ENCODE results near the gene SBSN.

SBSN gene

GRCh38 chr19:35512831-35513627 is 15.1 kb downstream of the SBSN start:
- Mint-ChIP-seq H3K36me3 (ENCODE audit: low read depth) (no peaks in the 10 kb centered on the region), H3K27ac (no peak overlapping the region), H3K27me3 (ENCODE audit: low read depth) (peaks cover 40% of the 10 kb centered on the region), H3K9me3 (no peaks in the 10 kb centered on the region), H3K4me3 (no peak overlapping the region), H3K4me1 (ENCODE audit: low read depth) (peaks cover 8% of the 10 kb centered on the region)
- DNase-seq (ENCODE audit: low spot score): no peak

- no peak for DNase-seq (ENCODE audit: low spot score)
- Mint-ChIP-seq H3K4me3 (no peak overlapping the region), H3K27me3 (ENCODE audit: low read depth) (peaks cover 52% of the 10 kb centered on the region), H3K27ac (no peak overlapping the region), H3K4me1 (ENCODE audit: low read depth) (peaks cover 8% of the 10 kb centered on the region), H3K9me3 (no peaks in the 10 kb centered on the region), H3K36me3 (ENCODE audit: low read depth) (no peaks in the 10 kb centered on the region)
Observed at GRCh38 chr19:35511337-35511736, 16.8 kb downstream of the SBSN start.

- peaks cover 57% of the 10 kb centered on the region for H3K27me3 Mint-ChIP-seq (ENCODE audit: low read depth)
- H3K9me3 Mint-ChIP-seq: no peaks in the 10 kb centered on the region
- no peaks in the 10 kb centered on the region for H3K36me3 Mint-ChIP-seq (ENCODE audit: low read depth)
- no peak overlapping the region for H3K27ac Mint-ChIP-seq
- no peak overlapping the region for H3K4me3 Mint-ChIP-seq
- H3K4me1 Mint-ChIP-seq (ENCODE audit: low read depth): peaks cover 8% of the 10 kb centered on the region
- DNase-seq (ENCODE audit: low spot score): no peak
Observed at GRCh38 chr19:35510626-35510964, 17.5 kb downstream of the SBSN start.

GRCh38 chr19:35509861-35510625 is 18.1 kb downstream of the SBSN start:
- Mint-ChIP-seq H3K4me3 (peak overlapping the region; percentile 54), H3K4me1 (ENCODE audit: low read depth) (peaks cover 8% of the 10 kb centered on the region), H3K27ac (no peak overlapping the region), H3K27me3 (ENCODE audit: low read depth) (peaks cover 61% of the 10 kb centered on the region), H3K36me3 (ENCODE audit: low read depth) (no peaks in the 10 kb centered on the region), H3K9me3 (no peaks in the 10 kb centered on the region)
- DNase-seq (ENCODE audit: low spot score): peak; percentile 59

DNA sequence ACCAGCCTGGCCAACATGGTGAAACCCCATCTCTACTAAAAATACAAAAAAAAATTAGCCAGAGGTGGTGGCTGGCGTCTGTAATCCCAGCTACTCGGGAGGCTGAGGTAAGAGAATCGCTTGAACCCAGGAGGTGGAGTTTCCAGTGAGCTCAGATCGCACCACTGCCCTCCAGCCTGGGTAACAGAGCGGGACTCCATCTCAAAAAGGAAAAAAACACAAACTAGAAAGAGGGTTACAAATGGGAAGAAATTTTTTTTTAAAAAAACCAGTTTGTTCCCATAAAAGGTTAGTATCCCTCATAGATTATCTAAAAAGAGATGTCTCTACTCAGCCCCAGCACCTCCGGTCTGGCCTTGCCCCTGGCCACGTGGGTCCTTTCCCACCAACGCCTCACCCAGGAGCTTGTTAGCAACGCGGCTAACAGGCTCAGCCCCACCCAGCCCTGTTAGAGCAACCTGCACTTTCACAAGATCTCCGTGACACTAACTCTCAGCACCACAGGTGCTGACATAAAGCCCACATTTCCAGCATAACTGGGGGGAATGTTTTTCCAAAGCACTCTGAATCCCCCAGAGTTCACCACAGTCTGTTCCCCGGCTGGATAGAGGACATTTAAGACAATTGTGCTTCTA is 19.0 kb downstream of the SBSN start:
- H3K36me3 Mint-ChIP-seq (ENCODE audit: low read depth): no peaks in the 10 kb centered on the region
- DNase-seq (ENCODE audit: low spot score): no peak
- H3K9me3 Mint-ChIP-seq: no peaks in the 10 kb centered on the region
- H3K4me3 Mint-ChIP-seq: peak overlapping the region; percentile 15
- H3K27ac Mint-ChIP-seq: no peak overlapping the region
- peaks cover 8% of the 10 kb centered on the region for H3K4me1 Mint-ChIP-seq (ENCODE audit: low read depth)
- peaks cover 61% of the 10 kb centered on the region for H3K27me3 Mint-ChIP-seq (ENCODE audit: low read depth)

GRCh38 chr19:35508129-35508528 is 20.0 kb downstream of the SBSN start:
- no peak for DNase-seq (ENCODE audit: low spot score)
- H3K36me3 Mint-ChIP-seq (ENCODE audit: low read depth): no peaks in the 10 kb centered on the region
- H3K27ac Mint-ChIP-seq: no peak overlapping the region
- no peak overlapping the region for H3K4me3 Mint-ChIP-seq
- H3K4me1 Mint-ChIP-seq (ENCODE audit: low read depth): peaks cover 8% of the 10 kb centered on the region
- H3K9me3 Mint-ChIP-seq: no peaks in the 10 kb centered on the region
- H3K27me3 Mint-ChIP-seq (ENCODE audit: low read depth): peaks cover 63% of the 10 kb centered on the region

GRCh38 chr19:35507561-35507960 is 20.6 kb downstream of the SBSN start:
- Mint-ChIP-seq H3K27me3 (ENCODE audit: low read depth) (peaks cover 58% of the 10 kb centered on the region), H3K4me3 (no peak overlapping the region), H3K4me1 (ENCODE audit: low read depth) (peaks cover 8% of the 10 kb centered on the region), H3K36me3 (ENCODE audit: low read depth) (no peaks in the 10 kb centered on the region), H3K27ac (no peak overlapping the region), H3K9me3 (no peaks in the 10 kb centered on the region)
- DNase-seq (ENCODE audit: low spot score): no peak

DNA sequence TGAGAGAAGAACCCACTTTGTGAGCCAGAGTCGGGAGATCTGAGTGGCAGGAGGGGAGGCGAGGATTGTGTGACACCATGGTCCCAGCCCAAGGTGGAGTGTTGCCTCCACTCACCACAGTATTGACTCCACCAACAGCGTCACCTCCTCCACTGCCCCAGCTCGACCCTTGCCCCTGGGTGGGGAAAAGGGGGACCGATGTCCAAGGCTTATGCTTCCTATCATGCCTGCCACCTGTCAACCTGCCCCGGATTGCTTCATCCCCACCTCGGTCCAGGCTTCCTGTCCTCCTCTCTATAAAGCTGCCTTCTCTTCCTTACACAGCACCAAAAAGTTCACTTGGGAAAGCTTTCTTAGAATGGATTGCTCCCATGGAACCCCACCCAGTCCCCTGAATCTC is 22.1 kb downstream of the SBSN start:
- no peak for DNase-seq (ENCODE audit: low spot score)
- H3K27me3 Mint-ChIP-seq (ENCODE audit: low read depth): peaks cover 52% of the 10 kb centered on the region
- no peak overlapping the region for H3K4me3 Mint-ChIP-seq
- H3K4me1 Mint-ChIP-seq (ENCODE audit: low read depth): peaks cover 12% of the 10 kb centered on the region
- H3K9me3 Mint-ChIP-seq: no peaks in the 10 kb centered on the region
- no peak overlapping the region for H3K27ac Mint-ChIP-seq
- H3K36me3 Mint-ChIP-seq (ENCODE audit: low read depth): no peaks in the 10 kb centered on the region

DNA sequence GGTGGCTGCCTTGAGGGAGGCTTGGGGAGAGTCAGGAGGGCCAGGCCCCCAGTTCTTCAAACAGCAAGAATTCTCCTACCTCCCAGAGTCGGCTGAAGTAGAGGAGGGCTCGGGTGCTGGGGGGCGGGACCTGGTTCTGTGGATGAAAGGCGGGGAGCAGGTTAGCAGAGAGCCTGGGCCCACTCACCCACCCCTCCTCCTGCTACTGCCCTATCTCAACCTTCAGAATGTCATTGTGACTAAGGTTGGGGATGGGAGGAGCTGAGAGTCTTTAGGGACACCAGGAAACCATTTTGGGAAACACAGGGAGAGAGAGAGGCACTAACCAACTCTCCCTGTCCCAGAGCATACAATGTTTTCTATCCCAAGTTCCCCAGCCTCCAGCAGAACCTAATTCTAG is 25.4 kb downstream of the SBSN start:
- Mint-ChIP-seq H3K4me1 (ENCODE audit: low read depth) (peaks cover 4% of the 10 kb centered on the region), H3K36me3 (ENCODE audit: low read depth) (no peaks in the 10 kb centered on the region), H3K9me3 (no peaks in the 10 kb centered on the region), H3K4me3 (no peak overlapping the region), H3K27ac (no peak overlapping the region), H3K27me3 (ENCODE audit: low read depth) (peaks cover 23% of the 10 kb centered on the region)
- no peak for DNase-seq (ENCODE audit: low spot score)

- no peaks in the 10 kb centered on the region for H3K36me3 Mint-ChIP-seq (ENCODE audit: low read depth)
- no peak overlapping the region for H3K4me3 Mint-ChIP-seq
- H3K9me3 Mint-ChIP-seq: no peaks in the 10 kb centered on the region
- no peak for DNase-seq (ENCODE audit: low spot score)
- H3K4me1 Mint-ChIP-seq (ENCODE audit: low read depth): peaks cover 4% of the 10 kb centered on the region
- no peak overlapping the region for H3K27ac Mint-ChIP-seq
- H3K27me3 Mint-ChIP-seq (ENCODE audit: low read depth): peaks cover 16% of the 10 kb centered on the region
Observed at GRCh38 chr19:35501684-35502083, 26.4 kb downstream of the SBSN start.

GRCh38 chr19:35500611-35501010 is 27.5 kb downstream of the SBSN start:
- H3K9me3 Mint-ChIP-seq: no peaks in the 10 kb centered on the region
- no peak overlapping the region for H3K4me3 Mint-ChIP-seq
- H3K4me1 Mint-ChIP-seq (ENCODE audit: low read depth): peaks cover 4% of the 10 kb centered on the region
- H3K27ac Mint-ChIP-seq: no peak overlapping the region
- no peaks in the 10 kb centered on the region for H3K36me3 Mint-ChIP-seq (ENCODE audit: low read depth)
- H3K27me3 Mint-ChIP-seq (ENCODE audit: low read depth): peaks cover 11% of the 10 kb centered on the region
- no peak for DNase-seq (ENCODE audit: low spot score)

- H3K4me1 Mint-ChIP-seq (ENCODE audit: low read depth): peaks cover 5% of the 10 kb centered on the region
- DNase-seq (ENCODE audit: low spot score): no peak
- H3K27ac Mint-ChIP-seq: no peak overlapping the region
- no peaks in the 10 kb centered on the region for H3K36me3 Mint-ChIP-seq (ENCODE audit: low read depth)
- no peaks in the 10 kb centered on the region for H3K9me3 Mint-ChIP-seq
- H3K27me3 Mint-ChIP-seq (ENCODE audit: low read depth): peaks cover 7% of the 10 kb centered on the region
- H3K4me3 Mint-ChIP-seq: no peak overlapping the region
Observed at GRCh38 chr19:35498984-35499527, 29.1 kb downstream of the SBSN start.

- H3K9me3 Mint-ChIP-seq: no peaks in the 10 kb centered on the region
- peaks cover 8% of the 10 kb centered on the region for H3K27me3 Mint-ChIP-seq (ENCODE audit: low read depth)
- no peak overlapping the region for H3K4me3 Mint-ChIP-seq
- H3K4me1 Mint-ChIP-seq (ENCODE audit: low read depth): peaks cover 5% of the 10 kb centered on the region
- no peak for DNase-seq (ENCODE audit: low spot score)
- H3K27ac Mint-ChIP-seq: no peak overlapping the region
- H3K36me3 Mint-ChIP-seq (ENCODE audit: low read depth): no peaks in the 10 kb centered on the region
Observed at GRCh38 chr19:35498220-35498619, 29.9 kb downstream of the SBSN start.

- DNase-seq (ENCODE audit: low spot score): no peak
- no peaks in the 10 kb centered on the region for H3K36me3 Mint-ChIP-seq (ENCODE audit: low read depth)
Observed at GRCh38 chr19:35497406-35497805, 30.7 kb downstream of the SBSN start.

More at GRCh38 chr19:35497406-35497805, 30.7 kb downstream of the SBSN start:
- H3K27ac Mint-ChIP-seq: no peak overlapping the region
- peaks cover 5% of the 10 kb centered on the region for H3K4me1 Mint-ChIP-seq (ENCODE audit: low read depth)
- H3K9me3 Mint-ChIP-seq: no peaks in the 10 kb centered on the region
- H3K4me3 Mint-ChIP-seq: no peak overlapping the region
- H3K27me3 Mint-ChIP-seq (ENCODE audit: low read depth): peaks cover 13% of the 10 kb centered on the region
